IPS-20b (cell line): ENCODE results near the gene FANCL.
"Not testable (repeated sequence)": the region's sequence is repeated elsewhere in the genome, so short reads cannot be mapped to it uniquely, and the experiment has no call there.

Source experiments
- H3K27ac ChIP-seq: one replicate; pipeline ENCODE4 v1.5.1; 2013; ENCODE audit warnings: low read length
- H3K27me3 ChIP-seq: 2 replicates; pipeline ENCODE4 v1.6.1; 2013; ENCODE audit warnings: mild to moderate bottlenecking, low read length, inconsistent platforms; ENCODE audit not compliant: insufficient read depth
- H3K36me3 ChIP-seq: 2 replicates; pipeline ENCODE4 v1.6.1; 2013; ENCODE audit warnings: low read depth, mild to moderate bottlenecking, inconsistent platforms, low read length, moderate library complexity; ENCODE audit not compliant: insufficient read depth
- H3K4me1 ChIP-seq: 2 replicates; pipeline ENCODE4 v1.6.1; 2013; ENCODE audit warnings: mild to moderate bottlenecking, control low read depth, inconsistent platforms, low read length, moderate library complexity; ENCODE audit not compliant: insufficient read depth
- H3K4me3 ChIP-seq: 2 replicates; pipeline ENCODE4 v1.5.1; 2013; ENCODE audit warnings: mild to moderate bottlenecking, low read length, inconsistent platforms
- H3K9ac ChIP-seq: 2 replicates; pipeline ENCODE4 v1.6.1; 2013; ENCODE audit warnings: low read depth, mild to moderate bottlenecking, inconsistent platforms, low read length, moderate library complexity
- H3K9me3 ChIP-seq: 2 replicates; pipeline ENCODE4 v1.6.1; 2013; ENCODE audit warnings: mild to moderate bottlenecking, low read depth, low read length, inconsistent platforms; ENCODE audit not compliant: insufficient read depth

FANCL gene

DNA sequence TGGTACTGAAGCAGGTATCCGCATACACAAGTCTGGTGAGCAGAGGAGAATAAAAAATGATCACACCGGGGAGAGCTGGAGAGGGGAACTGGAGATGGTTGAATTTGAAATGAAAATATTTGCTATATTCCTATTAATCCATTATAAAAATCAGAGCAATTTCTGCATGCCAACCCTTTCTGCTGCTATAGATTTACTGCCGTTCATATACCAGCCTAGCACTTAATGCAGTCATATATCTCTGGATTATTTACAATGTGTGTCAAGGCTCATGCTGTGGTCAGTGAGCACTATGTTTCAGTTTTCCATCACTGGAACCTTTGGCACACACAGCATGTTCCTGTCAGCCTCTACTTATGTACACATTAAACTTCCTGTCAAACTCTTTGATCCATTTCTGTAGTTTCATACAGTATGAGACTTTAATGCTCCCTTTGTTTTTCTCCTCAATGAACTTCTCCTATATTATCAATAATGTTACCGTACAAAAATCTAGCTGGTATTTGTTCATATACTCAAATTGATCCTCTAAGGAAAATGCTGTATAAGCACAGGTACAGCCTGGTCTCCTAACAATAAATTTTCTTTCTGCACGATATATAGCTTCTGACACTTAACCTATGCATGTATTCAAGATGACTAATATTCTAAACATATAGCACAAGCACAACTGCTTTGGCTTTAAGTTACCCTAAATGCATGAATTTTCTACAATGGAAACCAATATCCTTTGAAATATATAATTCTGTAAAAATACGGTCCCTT, 36.7 kb downstream of the FANCL start:
- H3K4me3 ChIP-seq = no peak overlapping the region
- no peak overlapping the region for H3K9ac ChIP-seq
- no peaks in the 10 kb centered on the region for H3K9me3 ChIP-seq
- H3K27ac ChIP-seq = no peak overlapping the region
- H3K4me1 ChIP-seq = peaks cover 27% of the 10 kb centered on the region; the same call in 1 of the 2 replicates
- peaks cover 47% of the 10 kb centered on the region for H3K36me3 ChIP-seq
- H3K27me3 ChIP-seq = no peaks in the 10 kb centered on the region

- Histone ChIP-seq H3K27ac (no peak overlapping the region), H3K36me3 (peaks cover 53% of the 10 kb centered on the region)
Observed at GRCh38 chr2:58203018-58203417, 38.1 kb downstream of the FANCL start.

GRCh38 chr2:58202404-58202803, 38.7 kb downstream of the FANCL start:
- Histone ChIP-seq H3K9me3 (no peaks in the 10 kb centered on the region), H3K36me3 (peaks cover 59% of the 10 kb centered on the region), H3K27ac (no peak overlapping the region), H3K4me1 (peaks cover 15% of the 10 kb centered on the region; the same call in 1 of the 2 replicates), H3K9ac (no peak overlapping the region), H3K27me3 (no peaks in the 10 kb centered on the region), H3K4me3 (no peak overlapping the region)

More at GRCh38 chr2:58203018-58203417, 38.1 kb downstream of the FANCL start:
- H3K9me3 ChIP-seq = no peaks in the 10 kb centered on the region
- peaks cover 20% of the 10 kb centered on the region; the same call in 1 of the 2 replicates for H3K4me1 ChIP-seq
- H3K4me3 ChIP-seq = no peak overlapping the region
- H3K27me3 ChIP-seq = no peaks in the 10 kb centered on the region
- no peak overlapping the region for H3K9ac ChIP-seq

DNA sequence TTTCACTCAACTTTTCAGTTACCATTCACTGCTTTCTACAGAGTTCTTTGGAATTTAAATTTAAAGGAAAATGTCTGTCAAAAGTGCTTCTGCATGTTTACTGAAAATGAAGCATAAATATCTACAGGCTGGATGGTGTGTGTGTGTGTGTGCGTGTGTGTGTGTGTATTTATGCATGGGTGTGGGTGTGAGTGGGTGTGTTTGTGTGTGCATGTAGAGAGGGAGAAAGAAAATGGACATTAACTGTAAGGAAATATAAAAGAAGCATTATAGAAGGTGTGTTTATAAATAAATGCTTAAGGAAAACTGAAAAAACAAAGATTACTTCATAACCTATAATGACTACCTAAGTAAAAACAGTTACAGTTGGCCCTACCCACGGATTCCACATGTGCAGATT, 43.2 kb downstream of the FANCL start:
- Histone ChIP-seq H3K9ac (no peak overlapping the region), H3K36me3 (peaks cover 61% of the 10 kb centered on the region), H3K27ac (no peak overlapping the region), H3K9me3 (no peaks in the 10 kb centered on the region), H3K27me3 (no peaks in the 10 kb centered on the region), H3K4me1 (no peaks in the 10 kb centered on the region), H3K4me3 (no peak overlapping the region)

- H3K27me3 ChIP-seq = no peaks in the 10 kb centered on the region
- no peaks in the 10 kb centered on the region for H3K9me3 ChIP-seq
- H3K4me1 ChIP-seq = no peaks in the 10 kb centered on the region
- H3K36me3 ChIP-seq = peaks cover 57% of the 10 kb centered on the region
- no peak overlapping the region for H3K4me3 ChIP-seq
- no peak overlapping the region for H3K9ac ChIP-seq
- H3K27ac ChIP-seq = no peak overlapping the region
Observed at GRCh38 chr2:58195662-58196061, 45.5 kb downstream of the FANCL start.

GRCh38 chr2:58194458-58194857, 46.7 kb downstream of the FANCL start:
- Histone ChIP-seq H3K9me3 (no peaks in the 10 kb centered on the region), H3K9ac (no peak overlapping the region), H3K4me3 (no peak overlapping the region), H3K27ac (no peak overlapping the region), H3K27me3 (no peaks in the 10 kb centered on the region), H3K36me3 (peaks cover 53% of the 10 kb centered on the region), H3K4me1 (no peaks in the 10 kb centered on the region)

DNA sequence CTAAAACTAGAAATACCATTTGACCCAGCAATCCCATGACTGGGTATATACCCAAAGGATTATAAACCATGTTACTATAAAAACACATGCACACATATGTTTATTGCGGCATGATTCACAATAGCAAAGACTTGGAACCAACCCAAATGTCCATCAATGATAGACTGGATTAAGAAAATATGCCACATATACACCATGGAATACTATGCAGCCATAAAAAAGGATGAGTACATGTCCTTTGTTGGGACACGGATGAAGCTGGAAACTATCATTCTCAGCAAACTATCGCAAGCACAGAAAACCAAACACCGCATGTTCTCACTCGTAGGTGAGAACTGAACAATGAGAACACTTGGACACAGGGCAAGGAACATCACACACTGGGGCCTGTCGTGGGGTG, 54.1 kb downstream of the FANCL start:
- peaks cover 30% of the 10 kb centered on the region for H3K36me3 ChIP-seq
- H3K4me3 ChIP-seq = not testable (repeated sequence)

DNA sequence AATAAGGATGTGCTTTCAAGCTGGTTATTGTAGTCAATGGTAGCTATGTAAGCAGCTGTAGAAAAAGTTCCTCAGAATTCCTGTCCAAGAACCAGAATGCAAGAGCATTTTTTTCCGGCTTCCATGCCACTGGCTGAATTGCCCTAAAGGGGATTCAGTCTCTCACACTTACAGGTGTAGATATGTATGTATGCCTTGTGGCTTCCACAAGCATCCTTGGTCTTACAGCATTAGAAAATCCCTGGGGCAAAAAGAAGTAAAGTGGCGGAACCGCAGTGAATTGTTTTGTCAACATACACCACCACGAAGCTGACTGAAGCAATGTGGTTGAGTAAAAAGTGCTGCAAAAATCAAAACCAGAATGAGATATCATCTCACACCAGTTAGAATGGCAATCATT, 54.6 kb downstream of the FANCL start:
- Histone ChIP-seq H3K9ac (no peak overlapping the region), H3K27me3 (no peaks in the 10 kb centered on the region), H3K36me3 (peaks cover 26% of the 10 kb centered on the region)

More for the DNA sequence above, 54.1 kb downstream of the FANCL start:
- not testable (repeated sequence) for H3K27me3 ChIP-seq, H3K4me1 ChIP-seq, H3K9me3 ChIP-seq, H3K27ac ChIP-seq, H3K9ac ChIP-seq

GRCh38 chr2:58182527-58182926, 58.6 kb downstream of the FANCL start:
- H3K9ac ChIP-seq = no peak overlapping the region
- H3K9me3 ChIP-seq = no peaks in the 10 kb centered on the region
- no peak overlapping the region for H3K27ac ChIP-seq
- no peak overlapping the region for H3K4me3 ChIP-seq
- H3K27me3 ChIP-seq = no peaks in the 10 kb centered on the region
- H3K4me1 ChIP-seq = no peaks in the 10 kb centered on the region
- peaks cover 15% of the 10 kb centered on the region for H3K36me3 ChIP-seq

More for the DNA sequence above, 54.6 kb downstream of the FANCL start:
- no peak overlapping the region for H3K4me3 ChIP-seq
- no peaks in the 10 kb centered on the region for H3K4me1 ChIP-seq
- H3K27ac ChIP-seq = no peak overlapping the region
- no peaks in the 10 kb centered on the region for H3K9me3 ChIP-seq

DNA sequence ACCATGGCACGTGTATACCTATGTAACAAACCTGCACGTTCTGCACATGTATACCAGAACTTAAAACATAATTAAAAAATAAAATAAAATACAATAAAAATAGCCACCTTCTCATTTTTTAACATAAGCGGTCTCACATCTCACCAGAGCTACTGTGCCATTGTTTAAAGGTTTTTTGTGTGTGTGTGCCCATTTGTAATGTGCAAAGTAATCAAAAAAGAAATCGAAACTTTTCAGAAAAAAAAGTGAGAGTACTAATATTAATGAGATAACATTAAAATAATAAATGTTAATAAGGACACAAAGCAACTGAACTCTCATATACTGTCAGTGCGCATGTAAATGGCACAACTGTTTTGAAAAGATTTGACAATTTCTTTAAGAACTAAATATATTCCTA, 60.5 kb downstream of the FANCL start:
- H3K9me3 ChIP-seq = no peaks in the 10 kb centered on the region
- no peak overlapping the region for H3K27ac ChIP-seq
- H3K4me3 ChIP-seq = no peak overlapping the region
- H3K4me1 ChIP-seq = no peaks in the 10 kb centered on the region
- H3K36me3 ChIP-seq = peaks cover 15% of the 10 kb centered on the region
- H3K27me3 ChIP-seq = no peaks in the 10 kb centered on the region
- H3K9ac ChIP-seq = no peak overlapping the region

- H3K36me3 ChIP-seq = peaks cover 15% of the 10 kb centered on the region
- not testable (repeated sequence) for H3K27ac ChIP-seq, H3K27me3 ChIP-seq, H3K9me3 ChIP-seq, H3K4me3 ChIP-seq, H3K4me1 ChIP-seq, H3K9ac ChIP-seq
Observed at GRCh38 chr2:58180175-58180574, 61.0 kb downstream of the FANCL start.

- not testable (repeated sequence) for H3K9me3 ChIP-seq, H3K27ac ChIP-seq, H3K4me3 ChIP-seq, H3K9ac ChIP-seq, H3K4me1 ChIP-seq, H3K36me3 ChIP-seq, H3K27me3 ChIP-seq
Observed at GRCh38 chr2:58177187-58177586, 63.9 kb downstream of the FANCL start.
